ENCODE data around the gene GALM.

DNA sequence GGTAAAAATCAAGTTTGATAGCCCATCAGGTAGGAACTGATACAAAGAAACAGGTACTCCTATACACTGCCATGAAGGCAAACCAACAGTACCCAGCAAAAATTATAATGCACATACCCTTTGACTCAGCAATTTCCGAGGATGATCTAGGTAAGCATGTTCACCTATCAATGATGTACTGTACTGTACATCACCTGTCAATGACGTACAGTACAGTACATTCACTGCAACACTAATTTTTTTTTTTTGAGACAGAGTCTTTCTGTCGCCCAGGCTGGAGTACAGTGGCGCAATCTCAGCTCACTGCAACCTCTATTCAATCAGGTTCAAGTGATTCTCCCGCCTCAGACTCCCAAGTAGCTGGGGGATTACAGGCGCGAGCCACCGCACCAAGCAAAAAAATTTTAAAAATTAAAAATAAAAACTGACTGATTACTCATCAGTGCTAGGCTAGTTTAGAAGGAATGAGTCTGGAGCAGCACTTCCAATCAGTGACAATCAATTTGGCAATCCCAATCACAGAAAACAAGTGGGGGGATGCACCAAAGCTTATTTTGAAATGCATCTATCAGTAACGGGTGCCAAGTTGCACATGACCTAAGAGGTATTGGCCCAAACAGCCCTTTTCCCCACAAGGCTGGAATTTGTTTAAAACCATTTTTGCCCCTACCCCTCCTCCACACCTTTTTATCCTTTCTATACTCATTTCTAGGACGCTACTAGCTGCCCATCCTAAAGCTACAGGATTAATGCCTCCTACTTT, 77.1 kb downstream of the GALM start:
- TF ChIP-seq, protein P1, sequence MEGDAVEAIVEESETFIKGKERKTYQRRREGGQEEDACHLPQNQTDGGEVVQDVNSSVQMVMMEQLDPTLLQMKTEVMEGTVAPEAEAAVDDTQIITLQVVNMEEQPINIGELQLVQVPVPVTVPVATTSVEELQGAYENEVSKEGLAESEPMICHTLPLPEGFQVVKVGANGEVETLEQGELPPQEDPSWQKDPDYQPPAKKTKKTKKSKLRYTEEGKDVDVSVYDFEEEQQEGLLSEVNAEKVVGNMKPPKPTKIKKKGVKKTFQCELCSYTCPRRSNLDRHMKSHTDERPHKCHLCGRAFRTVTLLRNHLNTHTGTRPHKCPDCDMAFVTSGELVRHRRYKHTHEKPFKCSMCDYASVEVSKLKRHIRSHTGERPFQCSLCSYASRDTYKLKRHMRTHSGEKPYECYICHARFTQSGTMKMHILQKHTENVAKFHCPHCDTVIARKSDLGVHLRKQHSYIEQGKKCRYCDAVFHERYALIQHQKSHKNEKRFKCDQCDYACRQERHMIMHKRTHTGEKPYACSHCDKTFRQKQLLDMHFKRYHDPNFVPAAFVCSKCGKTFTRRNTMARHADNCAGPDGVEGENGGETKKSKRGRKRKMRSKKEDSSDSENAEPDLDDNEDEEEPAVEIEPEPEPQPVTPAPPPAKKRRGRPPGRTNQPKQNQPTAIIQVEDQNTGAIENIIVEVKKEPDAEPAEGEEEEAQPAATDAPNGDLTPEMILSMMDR (IDR thresholded peaks at IDR 0.05), result no peak
- no peak for TF ChIP-seq POLR2A (IDR thresholded peaks at IDR 0.05)

Data from adrenal gland (tissue), 5 donors.